ENCODE results near the gene SH3RF3. TPM values are rescaled to one million over a fixed set of nuclear protein-coding genes. Genes with fewer than 3 reads are reported as not detected.

Gene SH3RF3
- total RNA-seq, 2 donors from 2014 or later: 1.5 to 1.8 TPM

DNA sequence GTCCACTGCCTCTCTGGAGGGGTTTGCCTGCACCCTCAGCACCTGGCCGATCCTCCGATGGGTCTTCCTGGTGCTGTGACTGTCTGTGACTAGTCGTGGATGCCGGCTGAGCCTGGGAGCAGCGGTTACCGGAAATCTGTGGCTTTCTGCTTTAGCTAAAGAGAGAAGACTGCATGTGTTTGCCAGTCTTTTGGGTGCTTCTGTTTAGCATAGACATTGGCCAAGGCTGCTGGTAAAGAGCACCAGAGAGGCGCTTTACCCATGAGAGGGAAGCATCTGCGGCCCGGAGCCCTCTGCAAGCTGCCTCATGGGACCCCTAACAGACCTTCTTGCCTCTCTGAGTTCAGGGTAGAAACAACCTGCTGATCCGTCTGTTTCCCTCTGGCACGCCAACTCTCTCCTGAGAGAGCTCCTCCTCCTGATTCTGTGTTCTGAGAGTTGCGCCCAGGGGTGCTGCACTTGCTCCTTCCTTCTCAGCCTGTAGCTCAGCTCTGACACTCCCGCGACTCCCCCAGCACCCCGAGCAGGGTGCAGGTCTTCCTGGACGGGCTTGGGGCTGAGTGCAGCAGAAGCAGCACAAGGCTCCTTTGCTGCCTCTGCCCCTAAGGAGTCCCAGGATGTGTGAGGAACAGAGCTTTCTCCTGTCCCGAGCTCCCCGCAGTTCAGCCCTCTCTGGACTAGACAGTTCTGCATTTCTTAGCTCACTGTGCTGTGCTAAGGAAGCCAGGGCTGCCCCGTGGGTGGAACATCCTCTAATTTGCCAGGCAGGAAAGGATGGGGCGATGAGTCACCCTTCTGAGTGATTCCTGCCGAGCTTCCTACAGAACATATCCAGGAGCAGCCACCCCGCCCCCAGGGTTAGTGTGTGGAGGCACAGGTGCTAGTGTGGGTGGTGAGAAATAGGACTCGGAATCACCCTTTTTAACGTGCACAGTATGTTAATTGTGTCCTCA is 203.2 kb downstream of the SH3RF3 start:
- Histone ChIP-seq H3K9me3 (ENCODE audit: control insufficient read depth, low read length) (peaks cover 7% of the 10 kb centered on the region), H3K9ac (ENCODE audit: extremely low read depth, low read length, poor library complexity, severe bottlenecking) (no peak overlapping the region), H3K4me1 (ENCODE audit: control insufficient read depth, insufficient read depth, low read length) (peaks cover 5% of the 10 kb centered on the region), H3K27ac (ENCODE audit: low read depth, low read length) (no peak overlapping the region), H3K4me3 (ENCODE audit: low read length) (no peak overlapping the region), H3K36me3 (ENCODE audit: control insufficient read depth, insufficient read depth, low read length) (no peaks in the 10 kb centered on the region), H3K27me3 (ENCODE audit: control insufficient read depth, insufficient read depth, low read length, poor library complexity, severe bottlenecking) (no peaks in the 10 kb centered on the region)
- TF ChIP-seq, protein P1, sequence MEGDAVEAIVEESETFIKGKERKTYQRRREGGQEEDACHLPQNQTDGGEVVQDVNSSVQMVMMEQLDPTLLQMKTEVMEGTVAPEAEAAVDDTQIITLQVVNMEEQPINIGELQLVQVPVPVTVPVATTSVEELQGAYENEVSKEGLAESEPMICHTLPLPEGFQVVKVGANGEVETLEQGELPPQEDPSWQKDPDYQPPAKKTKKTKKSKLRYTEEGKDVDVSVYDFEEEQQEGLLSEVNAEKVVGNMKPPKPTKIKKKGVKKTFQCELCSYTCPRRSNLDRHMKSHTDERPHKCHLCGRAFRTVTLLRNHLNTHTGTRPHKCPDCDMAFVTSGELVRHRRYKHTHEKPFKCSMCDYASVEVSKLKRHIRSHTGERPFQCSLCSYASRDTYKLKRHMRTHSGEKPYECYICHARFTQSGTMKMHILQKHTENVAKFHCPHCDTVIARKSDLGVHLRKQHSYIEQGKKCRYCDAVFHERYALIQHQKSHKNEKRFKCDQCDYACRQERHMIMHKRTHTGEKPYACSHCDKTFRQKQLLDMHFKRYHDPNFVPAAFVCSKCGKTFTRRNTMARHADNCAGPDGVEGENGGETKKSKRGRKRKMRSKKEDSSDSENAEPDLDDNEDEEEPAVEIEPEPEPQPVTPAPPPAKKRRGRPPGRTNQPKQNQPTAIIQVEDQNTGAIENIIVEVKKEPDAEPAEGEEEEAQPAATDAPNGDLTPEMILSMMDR (conservative IDR thresholded peaks at IDR 0.05): no peak
- Mint-ChIP-seq H3K36me3 (ENCODE audit: low read depth) (no peaks in the 10 kb centered on the region), H3K27me3 (ENCODE audit: insufficient read depth) (no peaks in the 10 kb centered on the region), H3K27ac (no peak overlapping the region), H3K4me3 (no peak overlapping the region), H3K4me1 (peaks cover 19% of the 10 kb centered on the region), H3K9me3 (no peaks in the 10 kb centered on the region)
- DNase-seq: peak; percentile 81
- 66 to 70% methylated on average over 12 to 24 of the region's 24 CpGs for WGBS, 2 experiments (ENCODE audit: insufficient coverage in 1 of 2, insufficient read length in 1 of 2)

DNA sequence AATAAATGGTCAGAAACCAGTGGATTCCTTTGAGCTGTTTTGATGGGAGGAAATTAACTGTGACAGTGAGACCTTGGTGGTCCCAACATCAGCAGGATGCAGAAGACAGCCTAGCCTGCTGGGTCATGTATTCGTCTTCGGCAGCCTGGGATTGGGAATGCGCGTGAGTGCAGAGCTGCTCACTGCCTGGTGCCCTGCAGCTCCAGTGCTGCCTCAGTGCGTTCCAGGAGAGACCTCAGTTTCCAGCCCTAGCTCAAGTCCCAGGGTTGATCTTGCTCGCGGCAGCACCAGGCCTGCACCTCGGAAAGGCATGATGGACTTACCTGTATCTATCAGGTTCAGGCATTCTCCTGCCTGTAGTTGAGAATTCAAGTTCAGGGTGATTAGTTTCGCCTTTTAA is 203.9 kb downstream of the SH3RF3 start:
- H3K4me1 ChIP-seq (ENCODE audit: control insufficient read depth, insufficient read depth, low read length): peaks cover 5% of the 10 kb centered on the region
- DNase-seq: no peak
- 85 to 86% methylated on average over 3 to 9 of the region's 9 CpGs for WGBS, 2 experiments (ENCODE audit: insufficient coverage in 1 of 2, insufficient read length in 1 of 2)
- no peaks in the 10 kb centered on the region for H3K27me3 ChIP-seq (ENCODE audit: control insufficient read depth, insufficient read depth, low read length, poor library complexity, severe bottlenecking)
- no peak overlapping the region for H3K27ac ChIP-seq (ENCODE audit: low read depth, low read length)
- H3K9ac ChIP-seq (ENCODE audit: extremely low read depth, low read length, poor library complexity, severe bottlenecking): no peak overlapping the region
- H3K36me3 Mint-ChIP-seq (ENCODE audit: low read depth): no peaks in the 10 kb centered on the region
- no peak overlapping the region for H3K27ac Mint-ChIP-seq
- TF ChIP-seq, protein P1 (conservative IDR thresholded peaks at IDR 0.05): no peak
- no peak overlapping the region for H3K4me3 Mint-ChIP-seq
- peaks cover 6% of the 10 kb centered on the region for H3K9me3 ChIP-seq (ENCODE audit: control insufficient read depth, low read length)
- no peaks in the 10 kb centered on the region for H3K36me3 ChIP-seq (ENCODE audit: control insufficient read depth, insufficient read depth, low read length)
- no peaks in the 10 kb centered on the region for H3K27me3 Mint-ChIP-seq (ENCODE audit: insufficient read depth)
- H3K4me1 Mint-ChIP-seq: peaks cover 19% of the 10 kb centered on the region
- no peak overlapping the region for H3K4me3 ChIP-seq (ENCODE audit: low read length)
- H3K9me3 Mint-ChIP-seq: no peaks in the 10 kb centered on the region

DNA sequence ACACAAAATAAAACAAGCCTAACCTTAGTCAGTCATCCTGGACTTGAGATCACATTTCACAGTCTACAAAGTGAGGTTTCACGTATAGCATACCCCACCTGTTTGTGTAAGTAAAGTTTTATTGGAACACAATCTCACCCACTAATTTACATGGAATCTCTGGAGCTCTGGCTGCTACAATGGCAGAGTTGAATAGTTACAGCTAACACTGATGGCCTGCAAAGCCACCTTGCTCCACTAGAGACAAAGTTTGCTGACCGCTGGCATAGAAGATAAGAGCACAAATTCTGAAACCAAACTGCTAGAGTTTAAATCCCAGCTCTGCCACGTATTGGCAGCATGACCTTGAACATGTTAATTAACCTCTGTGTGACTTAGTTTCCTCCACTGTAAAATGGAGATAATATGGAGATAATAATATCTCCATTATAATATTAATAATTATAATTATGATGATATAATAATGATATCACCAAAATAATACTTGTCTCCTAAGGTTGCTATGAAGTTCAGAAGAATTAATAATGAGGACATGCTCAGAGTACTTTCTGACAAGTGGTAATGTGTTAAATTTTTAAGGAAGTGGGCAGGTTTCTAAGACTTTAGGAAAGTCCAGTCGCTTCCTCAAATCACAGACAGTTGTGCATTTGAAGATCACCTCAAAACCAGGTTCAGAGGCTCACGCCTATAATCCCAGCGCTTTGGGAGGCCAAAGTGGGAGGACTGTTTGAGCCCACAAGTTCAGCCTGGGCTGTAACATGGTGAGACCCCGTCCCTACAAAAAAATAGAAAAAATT is 204.6 kb downstream of the SH3RF3 start:
- Mint-ChIP-seq H3K9me3 (no peaks in the 10 kb centered on the region), H3K4me1 (peaks cover 19% of the 10 kb centered on the region)
- H3K4me1 ChIP-seq (ENCODE audit: control insufficient read depth, insufficient read depth, low read length): peaks cover 5% of the 10 kb centered on the region

More for the DNA sequence above, 204.6 kb downstream of the SH3RF3 start:
- H3K4me3 Mint-ChIP-seq: no peak overlapping the region
- H3K36me3 Mint-ChIP-seq (ENCODE audit: low read depth): no peaks in the 10 kb centered on the region
- no peaks in the 10 kb centered on the region for H3K9me3 ChIP-seq (ENCODE audit: control insufficient read depth, low read length)
- peak; percentile 69 for DNase-seq
- H3K27me3 ChIP-seq (ENCODE audit: control insufficient read depth, insufficient read depth, low read length, poor library complexity, severe bottlenecking): no peaks in the 10 kb centered on the region
- no peak overlapping the region for H3K27ac Mint-ChIP-seq
- H3K4me3 ChIP-seq (ENCODE audit: low read length): no peak overlapping the region
- no peak overlapping the region for H3K9ac ChIP-seq (ENCODE audit: extremely low read depth, low read length, poor library complexity, severe bottlenecking)
- H3K27me3 Mint-ChIP-seq (ENCODE audit: insufficient read depth): no peaks in the 10 kb centered on the region
- WGBS, 2 experiments (ENCODE audit: insufficient coverage in 1 of 2, insufficient read length in 1 of 2): 81 to 85% methylated on average over 4 to 7 of the region's 7 CpGs
- TF ChIP-seq, protein P1 (conservative IDR thresholded peaks at IDR 0.05): peak; percentile 76
- no peaks in the 10 kb centered on the region for H3K36me3 ChIP-seq (ENCODE audit: control insufficient read depth, insufficient read depth, low read length)
- H3K27ac ChIP-seq (ENCODE audit: low read depth, low read length): no peak overlapping the region
